Trophoblast cell (in vitro differentiated cells and primary cell): ENCODE results near the gene OSBPL3.

ENCODE experiments used
- DNase-seq, 2 donors: peaks; one replicate each; pipeline ENCODE4 v3.0.0-alpha.2; 2016
- H2AFZ ChIP-seq: 2 replicates; pipeline ENCODE4 v1.6.1; 2013; ENCODE audit warnings: low read length, moderate library complexity, mild to moderate bottlenecking; ENCODE audit not compliant: insufficient read depth, poor library complexity
- H2AK5ac ChIP-seq: 2 replicates; pipeline ENCODE4 v1.6.1; 2013; ENCODE audit warnings: mild to moderate bottlenecking, low read length
- H2BK120ac ChIP-seq: 2 replicates; pipeline ENCODE4 v1.6.1; 2013; ENCODE audit warnings: low read length, mild to moderate bottlenecking, moderate library complexity; ENCODE audit not compliant: insufficient read depth, poor library complexity
- H2BK12ac ChIP-seq: 2 replicates; pipeline ENCODE4 v1.6.1; 2013; ENCODE audit warnings: mild to moderate bottlenecking, low read length, moderate library complexity
- H2BK5ac ChIP-seq: 2 replicates; pipeline ENCODE4 v1.6.1; 2013; ENCODE audit warnings: low read length, low read depth, moderate library complexity, mild to moderate bottlenecking; ENCODE audit not compliant: poor library complexity
- H3K14ac ChIP-seq: 2 replicates; pipeline ENCODE4 v1.6.1; 2013; ENCODE audit warnings: mild to moderate bottlenecking, low read length
- H3K18ac ChIP-seq: 2 replicates; pipeline ENCODE4 v1.6.1; 2013; ENCODE audit warnings: mild to moderate bottlenecking, low read length
- H3K23ac ChIP-seq: 2 replicates; pipeline ENCODE4 v1.6.1; 2013; ENCODE audit warnings: low read length
- H3K27ac ChIP-seq: 2 replicates; pipeline ENCODE4 v1.5.1; 2013; ENCODE audit warnings: low read depth, mild to moderate bottlenecking, inconsistent platforms, low read length, moderate library complexity
- H3K27me3 ChIP-seq: 2 replicates; pipeline ENCODE4 v1.6.1; 2013; ENCODE audit warnings: inconsistent platforms, mild to moderate bottlenecking, low read length, moderate library complexity; ENCODE audit not compliant: insufficient read depth
- H3K36me3 ChIP-seq, 2 experiments: 1 replicate in 1 of 2; 2 replicates in 1 of 2; pipeline ENCODE4 v1.6.1; 2013; ENCODE audit warnings: low read length in 2 of 2, mild to moderate bottlenecking in 2 of 2, moderate library complexity in 1 of 2; ENCODE audit not compliant: insufficient read depth in 2 of 2, control insufficient read depth in 1 of 2
- H3K4ac ChIP-seq: 2 replicates; pipeline ENCODE4 v1.6.1; 2013; ENCODE audit warnings: low read depth, mild to moderate bottlenecking, low read length, moderate library complexity
- H3K4me1 ChIP-seq, 2 experiments: 1 replicate in 1 of 2; 2 replicates in 1 of 2; pipeline ENCODE4 v1.6.1; 2013; ENCODE audit warnings: low read length in 2 of 2, mild to moderate bottlenecking in 2 of 2, moderate library complexity in 1 of 2; ENCODE audit not compliant: insufficient read depth in 2 of 2, control insufficient read depth in 1 of 2
- H3K4me2 ChIP-seq: 2 replicates; pipeline ENCODE4 v1.6.1; 2013; ENCODE audit warnings: inconsistent platforms, mild to moderate bottlenecking, low read length, moderate library complexity
- H3K4me3 ChIP-seq: 2 replicates; pipeline ENCODE4 v1.5.1; 2013; ENCODE audit warnings: mild to moderate bottlenecking, low read depth, low read length, inconsistent platforms
- H3K79me1 ChIP-seq: one replicate; pipeline ENCODE4 v1.6.1; 2013; ENCODE audit warnings: low read length
- H3K79me2 ChIP-seq: 2 replicates; pipeline ENCODE4 v1.6.1; 2013; ENCODE audit warnings: low read length, mild to moderate bottlenecking; ENCODE audit not compliant: control insufficient read depth, insufficient read depth, poor library complexity
- H3K9ac ChIP-seq: 2 replicates; pipeline ENCODE4 v1.6.1; 2013; ENCODE audit warnings: mild to moderate bottlenecking, low read length
- H3K9me3 ChIP-seq: 2 replicates; pipeline ENCODE4 v1.6.1; 2013; ENCODE audit warnings: low read depth, mild to moderate bottlenecking, control low read depth, inconsistent platforms, low read length; ENCODE audit not compliant: insufficient read depth
- H4K12ac ChIP-seq: 2 replicates; pipeline ENCODE4 v1.6.1; 2013; ENCODE audit warnings: low read depth, mild to moderate bottlenecking, low read length, moderate library complexity
- H4K8ac ChIP-seq: 2 replicates; pipeline ENCODE4 v1.6.1; 2013; ENCODE audit warnings: low read depth, mild to moderate bottlenecking, low read length, moderate library complexity
- H4K91ac ChIP-seq: one replicate; pipeline ENCODE4 v1.6.1; 2013; ENCODE audit warnings: low read depth, mild to moderate bottlenecking, low read length, moderate library complexity
- WGBS: extraction: QIAGEN DNeasy Blood & Tissue Kit; methylation state at CpG from one replicate; pipeline ENCODE4 v1.1.7; 2013; ENCODE audit warnings: missing lambda C conversion rate; ENCODE audit not compliant: insufficient read length, insufficient coverage; ENCODE audit errors: extremely low coverage; 5-methylcytosine and 5-hydroxymethylcytosine counted together

The OSBPL3 gene

DNA sequence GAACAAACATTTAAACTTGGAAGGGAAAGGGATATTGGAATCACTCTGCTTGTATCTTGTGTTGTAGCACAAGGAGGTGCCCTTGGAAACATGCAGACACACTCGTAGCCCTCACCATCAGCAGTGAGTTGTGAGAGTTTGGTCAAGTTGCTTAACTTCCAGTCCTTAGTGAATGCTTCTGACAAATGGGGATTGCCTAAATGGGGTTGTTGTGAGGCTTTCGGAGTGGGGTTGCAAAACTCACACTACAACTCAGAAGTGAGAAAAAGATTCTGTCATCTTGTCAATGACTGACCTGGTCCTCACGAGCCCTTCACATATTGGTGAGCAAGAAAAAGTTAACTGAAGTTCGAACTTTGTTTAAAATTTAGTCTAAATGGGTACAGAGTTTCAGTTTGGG, 193.7 kb downstream of the OSBPL3 start:
- WGBS: no CpG with 5 or more reads among the region's 4 CpGs
- peak in 1 of 2 donors; percentile 27 for DNase-seq
- H3K9me3 ChIP-seq: peaks cover 11% of the 10 kb centered on the region
- no peak overlapping the region for H3K4me3 ChIP-seq
- no peak overlapping the region for H2AK5ac ChIP-seq
- H2BK12ac ChIP-seq: no peak overlapping the region
- H4K8ac ChIP-seq: no peak overlapping the region
- no peak overlapping the region for H3K4me2 ChIP-seq
- no peak overlapping the region for H3K18ac ChIP-seq
- no peak overlapping the region for H2AFZ ChIP-seq
- H4K91ac ChIP-seq: no peak overlapping the region
- H3K23ac ChIP-seq: no peak overlapping the region
- no peak overlapping the region for H3K4ac ChIP-seq
- no peak overlapping the region for H3K27ac ChIP-seq
- H2BK5ac ChIP-seq: no peak overlapping the region
- no peak overlapping the region for H2BK120ac ChIP-seq
- H4K12ac ChIP-seq: no peak overlapping the region
- no peaks in the 10 kb centered on the region for H3K79me2 ChIP-seq
- no peaks in the 10 kb centered on the region for H3K36me3 ChIP-seq
- no peaks in the 10 kb centered on the region for H3K27me3 ChIP-seq
- no peak overlapping the region for H3K14ac ChIP-seq
- no peaks in the 10 kb centered on the region for H3K79me1 ChIP-seq
- no peaks in the 10 kb centered on the region for H3K4me1 ChIP-seq
- no peak overlapping the region for H3K9ac ChIP-seq

GRCh38 chr7:24784277-24784676, 195.7 kb downstream of the OSBPL3 start:
- Histone ChIP-seq H4K12ac (no peak overlapping the region), H2BK12ac (no peak overlapping the region), H3K14ac (no peak overlapping the region), H3K4me3 (no peak overlapping the region), H3K27ac (no peak overlapping the region), H2BK5ac (no peak overlapping the region), H3K36me3 (no peaks in the 10 kb centered on the region), H3K27me3 (no peaks in the 10 kb centered on the region), H3K79me2 (no peaks in the 10 kb centered on the region), H3K4ac (no peak overlapping the region), H3K4me2 (no peak overlapping the region), H2BK120ac (no peak overlapping the region), H3K18ac (no peak overlapping the region), H3K23ac (no peak overlapping the region), H4K91ac (no peak overlapping the region), H3K9me3 (peaks cover 5% of the 10 kb centered on the region), H3K9ac (no peak overlapping the region), H2AK5ac (no peak overlapping the region), H3K4me1 (no peaks in the 10 kb centered on the region), H4K8ac (no peak overlapping the region), H3K79me1 (no peaks in the 10 kb centered on the region), H2AFZ (no peak overlapping the region)
- no CpG with 5 or more reads among the region's 5 CpGs for WGBS
- no peak for DNase-seq

- Histone ChIP-seq H3K79me1 (no peaks in the 10 kb centered on the region), H3K27me3 (no peaks in the 10 kb centered on the region), H3K18ac (no peak overlapping the region), H3K4me1 (no peaks in the 10 kb centered on the region), H3K9me3 (peaks cover 2% of the 10 kb centered on the region), H3K79me2 (no peaks in the 10 kb centered on the region), H3K4me2 (no peak overlapping the region), H3K23ac (no peak overlapping the region), H3K9ac (no peak overlapping the region), H4K12ac (no peak overlapping the region), H4K8ac (no peak overlapping the region), H3K36me3 (no peaks in the 10 kb centered on the region), H3K14ac (no peak overlapping the region), H2AFZ (no peak overlapping the region), H2BK5ac (no peak overlapping the region), H4K91ac (no peak overlapping the region), H2BK120ac (no peak overlapping the region), H2AK5ac (no peak overlapping the region), H2BK12ac (no peak overlapping the region), H3K4me3 (no peak overlapping the region), H3K27ac (no peak overlapping the region), H3K4ac (no peak overlapping the region)
- DNase-seq: no peak
- WGBS: no CpG with 5 or more reads among the region's 2 CpGs
These were observed 196.3 kb downstream of the OSBPL3 start for GRCh38 chr7:24783698-24784097.

DNA sequence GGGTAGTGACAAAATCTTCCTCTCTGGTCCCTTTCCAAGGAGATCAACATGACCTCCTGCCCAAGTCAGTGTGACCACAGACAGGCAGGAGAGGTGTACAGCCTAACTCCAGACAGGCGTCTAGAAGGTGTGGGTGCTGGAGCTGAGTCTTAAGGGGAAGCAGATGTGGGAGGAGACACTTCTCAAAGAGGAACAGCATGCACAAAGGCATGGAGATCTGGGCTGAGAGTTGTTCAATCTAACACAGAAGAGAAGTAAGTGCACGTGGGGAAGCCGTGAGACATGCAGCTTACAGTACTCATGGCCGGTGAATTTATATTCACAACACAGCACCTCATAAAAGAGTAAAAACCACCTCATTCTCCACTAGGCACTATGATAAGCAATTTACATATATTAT, 198.9 kb downstream of the OSBPL3 start:
- Histone ChIP-seq H3K79me2 (no peaks in the 10 kb centered on the region), H3K4me1 (no peaks in the 10 kb centered on the region), H4K12ac (no peak overlapping the region), H3K4ac (no peak overlapping the region), H3K27me3 (no peaks in the 10 kb centered on the region), H2BK120ac (no peak overlapping the region), H3K27ac (no peak overlapping the region), H4K91ac (no peak overlapping the region), H3K18ac (no peak overlapping the region), H3K36me3 (no peaks in the 10 kb centered on the region), H3K4me3 (no peak overlapping the region), H2BK12ac (no peak overlapping the region), H3K4me2 (no peak overlapping the region), H3K79me1 (no peaks in the 10 kb centered on the region), H2AFZ (no peak overlapping the region), H3K9ac (no peak overlapping the region), H3K14ac (no peak overlapping the region), H4K8ac (no peak overlapping the region), H3K23ac (no peak overlapping the region), H2AK5ac (no peak overlapping the region), H2BK5ac (no peak overlapping the region), H3K9me3 (no peaks in the 10 kb centered on the region)
- no CpG with 5 or more reads among the region's 4 CpGs for WGBS
- DNase-seq: no peak
